Tongue (tissue), 2 donors: Measurements from ENCODE around the gene PLBD2. TPM values are rescaled to one million over a fixed set of nuclear protein-coding genes. Genes with fewer than 3 reads are reported as not detected.

Experiments used
- DNase-seq: peaks from one replicate; pipeline ENCODE4 v3.0.0-alpha.2; 2015
- total RNA-seq: library from RNA; depleted of rRNA; stranded (reverse); fragments of >200 nt; gene quantifications from one replicate; pipeline ENCODE4 v1.2.3, GENCODE V29; 2014

The PLBD2 gene
- total RNA-seq, 1 donor from 2014 or later: 17.4 TPM

DNA sequence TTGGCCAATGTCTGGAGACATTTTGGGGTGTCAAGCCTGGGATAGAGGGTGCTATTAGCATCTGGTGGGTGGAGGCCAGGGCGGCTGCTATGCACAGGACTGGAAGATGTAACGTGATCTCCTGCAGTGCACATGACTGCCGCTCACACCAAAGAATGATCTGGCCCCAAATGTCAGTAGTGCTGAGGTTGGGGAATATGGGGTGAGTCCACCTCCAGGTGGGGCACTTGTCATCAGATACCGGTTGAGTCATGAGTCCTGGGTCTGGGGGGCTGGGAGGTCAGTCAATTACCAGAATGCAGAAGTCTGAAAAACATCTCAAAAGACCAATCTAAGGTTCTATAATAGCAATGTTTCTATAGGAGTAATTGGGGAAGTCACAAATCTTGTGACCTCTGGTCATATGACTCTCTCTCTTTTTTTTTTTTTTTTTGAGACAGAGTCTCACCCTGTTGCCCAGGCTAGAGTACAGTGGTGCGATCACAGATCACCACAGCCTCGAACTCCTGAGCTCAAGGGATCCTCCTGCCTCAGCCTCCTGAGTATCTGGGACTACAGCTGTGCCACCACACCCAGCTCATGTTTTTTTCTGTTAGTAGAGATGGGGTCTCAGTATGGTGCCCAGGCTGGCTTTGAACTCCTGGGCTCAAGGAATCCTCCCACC is 57.8 kb downstream of the PLBD2 start:
- no peak for DNase-seq

DNA sequence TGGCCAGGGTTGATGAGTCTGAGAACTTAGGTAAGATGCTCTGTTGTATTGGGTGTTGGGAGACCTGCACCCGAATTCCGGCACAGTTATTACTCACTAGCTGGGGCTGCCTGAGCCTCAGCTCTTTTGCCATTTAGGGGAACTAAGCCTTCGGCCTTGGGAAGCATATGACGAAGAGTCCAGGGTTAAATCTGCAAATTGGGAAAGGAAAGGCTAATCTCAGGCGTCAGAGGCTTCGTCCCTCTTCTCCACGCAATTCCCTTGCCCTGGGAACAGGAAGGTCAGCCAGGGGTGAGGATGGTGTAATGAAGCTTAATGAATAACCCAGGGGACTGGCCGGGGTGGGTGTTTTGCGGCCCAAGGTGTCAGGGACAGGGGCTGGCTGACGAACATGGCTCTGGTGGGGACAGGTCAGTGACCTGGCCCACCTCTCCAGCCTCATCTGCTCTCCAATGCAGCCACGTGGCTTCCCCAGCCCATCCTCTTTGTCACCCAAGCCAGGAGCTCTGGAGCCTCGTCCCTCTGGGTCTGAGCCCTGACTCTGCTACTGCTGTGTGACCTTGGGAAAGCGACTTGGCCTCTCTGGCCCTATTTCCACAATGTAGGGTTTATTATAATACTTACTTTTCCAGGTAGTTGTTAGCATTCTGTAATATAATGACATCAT is 60.0 kb downstream of the PLBD2 start:
- DNase-seq: no peak

DNA sequence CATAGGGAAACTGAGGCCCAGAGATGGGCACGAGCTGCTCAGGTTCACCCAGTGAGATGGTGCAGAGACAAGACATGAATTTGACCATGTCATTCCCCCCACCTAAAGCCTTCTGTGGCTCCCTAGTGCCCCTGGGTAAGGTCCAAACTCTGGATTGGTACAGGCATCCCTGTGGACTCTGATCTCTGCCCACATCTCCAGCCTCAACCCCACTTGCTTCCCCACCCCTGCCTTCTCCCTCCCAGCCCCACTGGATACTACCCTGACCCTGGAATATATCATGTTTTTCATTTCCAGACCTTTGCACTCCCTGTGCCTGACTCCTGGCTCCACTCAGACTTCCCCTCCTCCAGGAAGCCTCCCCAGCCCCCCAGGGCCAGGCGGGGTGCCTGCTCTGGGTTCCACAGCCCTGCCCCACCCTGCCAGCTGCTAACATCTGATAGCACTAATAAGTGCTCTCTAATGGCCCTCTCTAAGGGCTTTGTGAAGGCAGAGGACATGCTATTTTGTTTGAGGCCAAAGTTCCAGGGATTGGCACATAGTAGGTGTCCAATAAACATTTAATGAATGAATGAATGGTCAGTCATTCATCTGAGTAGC is 62.7 kb downstream of the PLBD2 start:
- DNase-seq: no peak

DNA sequence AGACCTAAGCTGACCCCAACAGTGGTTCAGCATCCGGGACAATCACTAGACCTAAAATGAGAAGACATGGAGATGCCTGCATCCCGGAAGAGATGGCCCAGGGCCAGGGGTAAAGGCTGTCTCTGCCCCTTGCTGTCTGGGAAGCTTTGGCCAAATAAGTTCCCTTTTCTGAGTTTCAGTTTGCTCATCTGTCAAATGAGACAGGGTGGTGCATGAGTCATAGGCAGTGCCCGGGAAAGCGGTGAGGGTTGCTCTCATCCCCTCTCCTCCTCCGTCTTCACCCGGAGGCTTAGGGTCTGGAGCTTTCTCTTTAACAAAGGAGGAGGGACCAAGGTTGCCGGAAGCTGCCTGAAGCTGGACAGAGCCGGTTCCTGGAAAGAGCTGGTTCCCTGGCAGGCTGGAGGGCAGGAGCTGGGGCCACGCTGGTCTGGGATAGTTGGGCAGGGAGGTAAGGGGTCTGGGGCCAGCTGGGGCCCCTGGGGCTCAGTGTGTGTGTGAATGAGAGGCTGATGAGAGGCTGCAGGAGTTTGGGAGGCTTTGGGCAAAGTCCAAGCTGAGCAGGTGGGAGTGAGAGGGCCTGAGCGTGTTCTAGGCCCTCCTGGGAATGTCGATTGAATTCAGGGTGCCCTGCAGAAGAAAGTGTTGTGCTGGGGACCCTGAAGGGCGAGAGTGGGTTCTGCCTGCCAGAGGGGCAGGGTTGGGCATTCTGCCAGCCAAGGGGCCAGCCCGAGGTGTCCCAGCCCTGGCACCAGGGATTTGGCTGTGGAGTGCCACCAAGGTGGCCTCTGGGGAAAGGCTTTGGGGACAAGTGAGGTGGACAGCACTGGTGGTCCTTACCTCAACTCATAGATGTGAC is 63.9 kb downstream of the PLBD2 start, which contains the start of gene SDSL:
SDSL (plus strand) TSS at position 351 of the 856 bp plus-strand sequence. CDS start 5,603 bp downstream, outside the sequence.
- DNase-seq: peak; percentile 50

DNA sequence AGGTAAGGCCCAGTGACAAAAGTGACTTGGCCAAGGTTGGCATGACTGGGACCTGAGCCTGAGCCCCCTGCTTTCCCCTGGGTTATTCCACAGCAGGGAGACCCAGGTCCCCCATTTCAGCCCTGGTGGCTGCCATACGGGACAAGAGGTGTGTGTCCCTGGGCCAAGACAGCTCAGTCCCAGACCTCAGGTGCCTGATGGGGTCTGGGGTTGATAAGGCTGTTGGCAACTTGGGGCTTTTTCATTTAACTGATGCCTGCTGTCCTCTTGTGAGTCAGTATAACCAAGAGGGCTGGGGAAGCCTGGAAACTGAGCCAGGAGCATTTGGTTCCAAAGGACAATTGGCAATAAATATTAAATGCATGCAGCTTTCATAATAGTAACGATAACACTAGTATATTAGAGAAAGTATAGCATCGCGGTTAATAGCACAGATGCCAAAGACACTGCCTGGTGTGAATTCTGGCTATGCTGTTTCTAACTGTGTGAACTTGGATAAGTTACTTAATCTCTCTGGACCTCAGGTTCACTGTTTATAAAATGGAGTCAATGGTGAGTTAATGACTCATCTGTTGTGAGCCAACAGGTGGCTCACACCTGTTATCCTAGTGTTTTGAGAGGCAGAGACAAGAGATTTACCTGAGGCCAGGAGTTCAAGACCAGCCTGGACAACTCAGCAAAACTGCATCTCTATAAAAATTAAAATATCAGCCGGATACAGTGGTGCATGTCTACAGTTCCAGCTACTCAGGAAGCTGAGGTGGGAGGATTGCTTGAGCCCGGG is 64.7 kb downstream of the PLBD2 start:
- DNase-seq: no peak

DNA sequence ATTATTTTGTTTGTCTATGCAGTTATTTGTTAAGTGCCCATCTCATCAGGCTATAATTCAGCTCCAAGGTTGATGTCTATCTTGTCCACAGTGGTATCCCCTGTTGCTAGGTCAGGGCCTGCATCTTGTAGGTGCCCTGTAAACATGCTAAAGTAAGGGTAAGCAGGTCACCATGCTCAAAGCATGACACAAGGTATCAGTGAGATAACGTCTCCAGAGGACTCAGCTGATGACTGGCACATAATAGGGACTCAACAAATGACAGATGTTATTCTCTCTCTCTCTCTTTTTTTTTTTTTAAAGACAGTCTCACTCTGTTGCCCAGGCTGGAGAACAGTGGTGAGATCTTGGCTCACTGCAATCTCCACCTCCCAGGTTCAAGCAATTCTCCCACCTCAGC is 66.1 kb downstream of the PLBD2 start:
- no peak for DNase-seq

DNA sequence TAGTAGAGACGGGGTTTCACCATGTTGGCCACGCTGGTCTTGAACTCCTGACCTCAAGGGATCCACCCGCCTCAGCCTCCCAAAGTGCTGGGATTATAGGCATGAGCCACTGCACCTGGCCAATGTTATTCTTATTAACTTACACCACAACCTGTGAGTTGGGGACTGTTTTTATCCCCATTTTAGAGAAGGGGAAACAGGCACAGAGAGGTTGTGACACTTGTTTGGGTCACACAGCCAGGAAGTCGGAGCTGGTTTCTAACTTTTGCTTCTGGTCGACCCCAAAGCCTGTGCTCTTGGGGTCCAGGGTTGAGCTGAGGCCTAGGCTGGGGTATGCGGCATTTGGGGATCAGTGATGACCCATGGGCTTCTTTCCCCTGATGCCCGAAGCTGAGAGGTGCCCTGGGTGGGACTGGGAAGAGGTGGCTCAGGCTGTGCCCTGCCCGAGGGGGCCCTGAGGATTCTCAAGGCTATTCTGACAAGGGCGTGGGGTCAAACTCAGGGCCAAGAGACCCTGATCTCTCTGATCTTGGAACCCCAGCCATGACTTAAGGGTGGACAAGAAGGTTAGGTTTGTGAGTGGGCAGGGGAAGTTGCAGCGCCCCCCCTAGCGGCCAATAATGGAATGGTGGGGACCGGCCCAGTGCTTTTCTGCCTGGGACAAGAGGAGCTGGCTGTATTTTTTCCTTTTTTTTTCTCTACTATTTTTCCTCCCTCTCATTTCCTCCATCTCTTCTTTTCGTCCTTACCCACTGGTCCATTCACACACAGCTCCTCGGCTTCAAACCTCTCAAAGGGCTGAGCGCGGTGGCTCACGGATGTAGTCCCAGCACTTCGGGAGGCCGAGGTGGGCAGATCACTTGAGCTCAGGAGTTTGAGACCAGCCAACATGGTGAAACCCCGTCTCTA is 66.8 kb downstream of the PLBD2 start:
- peak; percentile 51 for DNase-seq

DNA sequence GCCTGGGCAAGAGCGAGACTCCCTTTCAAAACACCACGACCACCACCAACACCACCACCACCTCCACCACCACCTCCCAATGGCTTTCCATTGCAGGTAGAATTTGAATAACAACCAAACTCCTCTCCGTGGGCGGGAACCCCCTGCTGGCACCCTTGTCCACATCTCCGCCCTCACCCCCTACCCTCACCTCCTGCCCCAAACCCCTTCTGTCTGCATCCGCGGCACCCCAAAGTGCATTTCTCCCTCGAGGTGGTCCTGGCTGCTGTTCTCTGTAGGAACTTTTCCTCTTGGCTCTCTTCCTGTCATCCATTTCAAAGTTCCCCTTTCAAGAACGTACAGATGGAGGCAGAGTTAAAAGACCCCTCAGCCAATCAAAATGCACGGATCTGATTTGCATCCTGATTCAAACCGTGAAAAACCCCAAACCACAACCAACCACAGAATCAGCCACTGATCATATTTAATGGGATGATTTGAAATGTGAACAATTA is 67.6 kb downstream of the PLBD2 start:
- no peak for DNase-seq

DNA sequence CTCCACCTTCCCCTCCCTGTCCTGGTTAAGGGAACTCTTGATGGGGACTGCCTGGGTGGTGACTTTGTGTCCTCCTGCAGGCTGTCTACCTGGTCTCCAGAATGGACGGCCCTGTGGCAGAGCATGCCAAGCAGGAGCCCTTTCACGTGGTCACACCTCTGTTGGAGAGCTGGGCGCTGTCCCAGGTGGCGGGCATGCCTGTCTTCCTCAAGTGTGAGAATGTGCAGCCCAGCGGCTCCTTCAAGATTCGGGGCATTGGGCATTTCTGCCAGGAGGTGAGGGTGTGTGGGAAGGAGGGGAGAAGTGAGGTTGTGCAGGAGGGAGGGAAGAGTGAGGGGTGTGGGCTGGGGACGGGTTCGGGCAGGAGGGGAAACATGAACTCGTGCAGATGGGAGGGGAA is 69.5 kb downstream of the PLBD2 start:
- no peak for DNase-seq

DNA sequence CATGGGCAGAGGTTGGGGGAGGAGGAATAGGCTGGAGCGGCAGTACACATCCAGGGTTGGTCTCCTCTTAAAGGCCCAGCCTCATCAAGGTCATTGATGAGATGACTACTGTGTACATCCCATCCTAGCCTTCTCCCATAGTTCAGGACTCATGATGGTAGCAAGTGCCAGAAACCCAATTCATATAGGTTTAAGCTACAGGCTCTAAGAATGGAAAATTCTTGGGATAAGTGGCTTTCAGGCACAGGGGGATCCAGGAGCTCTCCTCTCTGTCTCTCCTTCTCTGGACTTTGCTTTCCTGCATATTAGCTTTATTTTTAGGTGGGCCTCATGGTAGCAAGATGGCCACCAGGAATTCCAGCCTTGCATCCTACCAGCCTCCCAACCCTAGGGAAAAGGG is 70.1 kb downstream of the PLBD2 start:
- no peak for DNase-seq

DNA sequence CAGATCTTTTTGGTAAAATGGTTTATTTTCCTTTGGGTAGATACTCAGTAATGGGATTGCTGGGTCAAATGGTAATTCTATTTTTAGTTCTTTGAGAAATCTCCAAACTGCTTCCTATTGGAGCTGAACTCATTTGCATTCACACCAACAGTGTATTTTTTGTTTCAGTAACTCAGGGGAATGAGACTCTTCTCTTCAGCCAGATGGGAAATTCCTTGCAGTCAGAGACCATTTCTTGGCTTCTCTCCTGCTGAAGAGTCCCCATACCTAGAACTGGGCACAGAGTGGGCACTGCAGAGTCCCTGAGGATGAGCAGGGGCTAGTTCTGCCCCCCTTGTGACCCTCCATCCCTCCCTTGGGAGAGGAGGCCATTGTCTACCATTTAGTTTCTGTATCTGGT is 74.6 kb downstream of the PLBD2 start:
- DNase-seq: no peak

DNA sequence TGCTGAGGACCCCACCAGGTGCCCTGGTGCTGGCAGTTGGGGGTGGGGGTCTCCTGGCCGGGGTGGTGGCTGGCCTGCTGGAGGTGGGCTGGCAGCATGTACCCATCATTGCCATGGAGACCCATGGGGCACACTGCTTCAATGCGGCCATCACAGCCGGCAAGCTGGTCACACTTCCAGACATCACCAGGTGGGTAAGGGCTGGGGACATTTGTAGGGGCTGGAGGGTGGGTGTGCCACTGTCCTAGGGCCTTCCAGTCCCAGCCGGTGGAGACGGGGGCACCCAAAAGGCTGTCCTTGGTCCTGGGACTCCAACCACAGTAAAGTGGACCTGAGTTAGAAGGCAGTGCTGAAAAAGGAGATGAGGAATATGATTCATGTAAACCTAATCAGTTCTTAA is 77.0 kb downstream of the PLBD2 start:
- no peak for DNase-seq

DNA sequence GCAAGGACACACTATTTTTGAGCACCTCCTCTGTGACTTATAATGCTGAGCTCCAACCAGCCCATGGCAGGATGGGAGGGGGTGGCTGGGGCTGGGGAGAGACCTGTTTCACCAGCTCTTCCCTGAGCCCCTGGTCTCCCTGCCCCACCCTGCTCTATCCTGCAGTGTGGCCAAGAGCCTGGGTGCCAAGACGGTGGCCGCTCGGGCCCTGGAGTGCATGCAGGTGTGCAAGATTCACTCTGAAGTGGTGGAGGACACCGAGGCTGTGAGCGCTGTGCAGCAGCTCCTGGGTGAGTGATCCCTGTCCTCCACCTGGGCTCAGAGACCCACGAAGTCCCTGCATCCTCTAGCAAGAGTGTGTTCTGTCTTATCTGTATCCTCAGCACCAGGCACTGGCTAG is 78.2 kb downstream of the PLBD2 start:
- DNase-seq: no peak

DNA sequence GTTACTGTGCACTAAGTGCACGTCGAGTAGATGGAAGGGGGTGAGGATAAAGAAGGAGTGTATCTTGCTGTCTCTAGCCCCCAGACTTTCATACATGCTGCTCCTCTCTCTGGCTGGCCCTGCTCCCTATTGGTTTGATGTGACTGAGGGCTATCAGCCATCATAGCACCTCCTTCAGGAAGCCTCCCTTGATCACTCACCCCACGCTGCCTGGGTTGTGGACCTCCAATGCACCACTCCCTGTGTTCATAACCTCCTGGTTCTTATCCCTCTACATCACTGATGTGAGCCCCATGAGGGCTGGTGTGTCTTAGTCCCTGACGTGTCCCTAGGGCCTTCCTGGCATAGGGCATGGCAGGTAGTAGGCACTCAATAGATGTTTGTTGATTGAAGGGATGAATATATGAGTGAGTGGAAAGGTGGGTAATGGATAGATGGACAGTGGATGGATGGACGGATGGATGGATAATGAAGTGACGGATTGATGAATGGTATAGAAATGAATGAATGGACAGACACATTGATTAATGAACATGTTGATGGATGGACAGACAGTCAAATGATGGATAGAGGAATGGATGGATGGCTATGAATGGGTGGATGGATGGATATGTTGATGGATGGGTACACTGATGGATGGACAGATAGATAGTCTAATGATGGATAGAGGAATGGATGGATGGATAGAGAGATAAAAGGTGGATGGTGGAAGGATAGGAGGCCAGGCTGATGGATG is 78.8 kb downstream of the PLBD2 start:
- DNase-seq: no peak

DNA sequence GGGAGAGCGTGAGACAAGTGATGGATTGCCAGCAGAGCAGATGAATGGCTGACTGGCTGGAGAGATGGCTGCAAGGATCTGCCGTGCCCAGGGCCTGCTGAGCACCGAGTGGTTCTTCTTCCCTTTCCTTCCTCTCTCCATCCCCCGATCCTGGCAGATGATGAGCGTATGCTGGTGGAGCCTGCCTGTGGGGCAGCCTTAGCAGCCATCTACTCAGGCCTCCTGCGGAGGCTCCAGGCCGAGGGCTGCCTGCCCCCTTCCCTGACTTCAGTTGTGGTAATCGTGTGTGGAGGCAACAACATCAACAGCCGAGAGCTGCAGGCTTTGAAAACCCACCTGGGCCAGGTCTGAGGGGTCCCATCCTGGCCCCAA is 79.3 kb downstream of the PLBD2 start:
- DNase-seq: no peak

DNA sequence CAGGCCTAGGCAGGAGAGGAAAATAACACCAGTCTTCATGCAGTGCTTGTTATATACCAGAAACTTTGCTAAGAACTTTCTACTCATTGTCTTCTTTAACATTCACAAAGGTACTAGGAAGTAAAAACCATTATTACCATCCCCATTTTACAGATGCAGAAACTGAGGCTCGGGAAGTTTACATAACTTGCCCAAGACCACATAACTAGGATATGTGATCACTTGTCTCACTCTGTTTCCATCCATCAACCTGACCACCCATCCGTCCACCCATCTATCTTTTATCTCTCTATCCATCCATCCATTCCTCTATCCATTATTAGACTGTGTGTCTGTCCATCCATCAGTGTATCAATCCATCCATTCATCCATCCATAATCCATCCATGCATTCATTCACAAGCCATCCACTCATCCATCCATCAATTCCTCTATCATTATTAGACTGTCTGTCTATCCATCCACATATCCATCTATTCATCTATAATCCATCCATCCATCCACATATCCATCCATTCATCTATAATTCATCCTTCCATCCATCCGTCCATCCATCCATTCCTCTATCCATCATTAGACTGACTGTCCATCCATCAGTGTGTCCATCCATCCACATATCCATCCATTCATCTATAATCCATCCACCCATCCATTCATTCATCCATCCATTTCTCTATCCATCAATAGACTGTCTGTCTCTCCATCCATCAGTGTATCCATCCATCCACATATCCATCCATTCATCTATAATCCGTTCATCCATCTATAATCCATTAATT is 80.3 kb downstream of the PLBD2 start:
- DNase-seq: no peak

DNA sequence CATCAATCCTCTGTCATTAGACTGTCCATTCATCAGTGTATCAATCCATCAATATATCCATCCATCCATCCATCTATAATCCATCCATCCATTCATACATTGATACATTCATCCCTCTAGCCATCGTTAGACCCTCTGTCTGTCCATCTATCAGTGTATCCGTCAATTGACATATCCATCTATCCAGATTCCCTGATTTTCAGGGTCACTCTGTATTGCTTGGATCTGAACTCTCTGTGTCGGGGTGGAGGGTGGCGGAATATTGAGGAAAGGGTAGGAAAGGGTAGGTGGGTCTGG is 80.9 kb downstream of the PLBD2 start:
- no peak for DNase-seq

DNA sequence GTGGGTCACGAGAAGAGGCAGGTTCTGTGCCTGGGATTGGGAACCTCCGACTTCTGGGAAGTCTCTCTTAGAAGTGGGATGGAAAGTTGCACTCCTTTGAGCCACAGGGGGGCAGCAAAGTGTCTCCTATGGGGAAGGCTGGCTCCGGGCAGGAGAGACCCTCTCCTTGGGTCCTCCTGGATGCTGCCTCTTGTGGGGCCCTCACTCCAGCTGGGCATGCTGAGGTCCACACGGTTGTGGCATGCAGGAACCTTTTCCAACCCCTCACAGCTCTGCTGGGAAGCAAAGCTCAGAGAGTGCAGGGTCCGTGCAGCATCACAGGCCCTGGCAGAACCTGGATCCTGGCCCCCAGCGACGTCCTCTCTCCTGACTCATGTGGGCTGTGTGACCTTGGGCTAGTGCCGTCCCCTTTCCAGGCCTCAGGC is 81.2 kb downstream of the PLBD2 start:
- DNase-seq: peak; percentile 70

DNA sequence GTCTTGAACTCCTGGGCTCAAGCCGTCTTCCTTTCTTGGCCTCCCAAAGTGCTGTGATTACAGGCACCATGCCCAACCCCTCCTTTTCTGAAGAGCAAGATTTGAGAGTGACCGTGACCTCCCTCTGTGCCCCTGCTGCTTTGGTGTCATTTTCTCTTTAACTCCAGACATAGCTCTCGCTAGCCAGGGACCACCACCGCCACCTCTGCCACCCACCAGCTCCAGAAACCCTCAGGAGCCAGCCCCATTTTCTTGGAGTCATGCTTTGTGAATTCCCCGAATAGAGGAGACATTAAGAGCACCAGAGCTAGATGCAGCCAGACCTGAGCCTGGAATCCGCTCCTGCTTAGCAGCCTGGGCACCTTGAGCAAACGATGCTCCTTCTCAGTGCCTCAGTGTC is 81.9 kb downstream of the PLBD2 start:
- DNase-seq: no peak
